DMS114 treated with DMSO at 0.1 percent for 48 hours (cell line): ENCODE results near the gene SHOX.
"Not testable (repeated sequence)": the region's sequence is repeated elsewhere in the genome, so short reads cannot be mapped to it uniquely, and the experiment has no call there.

Experiments
- DNase-seq: peaks from one replicate; lab custom pipeline; 2025; ENCODE audit not compliant: unreplicated experiment; lab: John Stamatoyannopoulos, UW

SHOX gene

DNA sequence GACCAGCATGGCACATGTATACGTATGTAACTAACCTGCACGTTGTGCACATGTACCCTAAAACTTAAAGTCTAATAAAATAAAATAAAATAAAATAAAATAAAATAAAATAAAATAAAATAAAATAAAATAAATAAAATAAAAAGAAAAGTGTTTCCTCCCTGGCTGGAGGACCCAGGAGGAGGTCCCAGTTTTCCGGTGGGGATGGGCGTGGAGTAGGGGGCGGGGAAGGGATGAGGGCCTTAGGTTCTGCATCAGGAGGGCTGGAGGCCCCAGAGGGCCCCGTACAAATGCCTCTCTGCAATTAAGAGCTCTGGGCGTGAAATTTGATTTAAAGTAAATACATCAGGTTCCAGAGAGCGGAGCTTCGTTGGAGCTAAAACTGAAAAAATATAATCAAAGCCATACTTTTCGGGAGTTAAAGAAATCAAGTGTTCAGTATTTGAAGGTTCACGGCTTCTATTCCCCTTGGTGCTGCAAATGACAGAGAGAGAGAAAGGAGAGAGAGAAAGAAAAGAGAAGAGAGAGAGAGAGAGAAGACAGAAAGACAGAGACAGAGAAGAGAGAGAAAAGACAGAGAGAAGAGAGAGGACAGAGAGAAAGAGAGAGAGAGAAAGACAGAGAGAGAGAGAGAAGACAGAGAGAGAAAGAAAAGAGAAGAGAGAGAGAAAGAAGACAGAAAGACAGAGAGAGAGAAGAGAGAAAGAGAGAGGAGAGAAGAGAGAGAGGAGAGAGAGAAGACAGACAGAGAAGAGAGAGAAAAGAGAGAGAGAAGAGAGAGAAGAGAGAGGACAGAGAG lies 8.7 kb upstream of the SHOX start:
- DNase-seq, result no peak

GRCh38 chrX:622802-623201 lies 7.8 kb upstream of the SHOX start:
- DNase-seq, result not testable (repeated sequence)

GRCh38 chrX:623268-623598 lies 7.4 kb upstream of the SHOX start:
- no peak for DNase-seq

- DNase-seq, result no peak
These were observed 6.8 kb upstream of the SHOX start for GRCh38 chrX:623599-624315.

DNA sequence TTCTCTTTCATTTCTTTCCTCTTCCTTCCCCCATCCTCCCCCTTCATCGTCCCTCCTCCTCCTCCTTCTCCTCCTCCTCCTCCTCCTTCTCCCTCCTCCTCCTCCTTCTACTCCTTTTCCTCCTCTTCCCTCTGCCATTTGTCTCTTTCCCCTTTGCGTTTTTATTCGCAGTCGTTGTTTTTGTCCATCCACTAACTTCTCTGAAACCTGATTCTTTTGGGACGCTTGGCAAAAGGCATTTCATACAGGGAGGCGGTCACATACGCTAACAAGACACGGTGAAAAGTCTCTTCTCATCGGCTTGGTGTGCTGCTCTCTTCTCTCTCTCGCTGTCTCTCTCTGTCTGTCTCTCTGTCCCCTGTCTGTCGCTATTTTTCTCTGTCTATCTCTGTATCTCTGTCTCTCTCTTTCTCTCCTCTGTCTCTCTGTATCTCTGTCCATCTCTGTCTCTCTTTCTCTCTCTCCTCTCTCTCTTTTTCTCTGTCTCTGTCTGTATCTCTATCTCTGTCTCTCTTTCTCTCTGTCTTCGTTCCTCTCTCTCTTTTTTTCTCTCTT lies 5.4 kb upstream of the SHOX start:
- DNase-seq, result no peak

- not testable (repeated sequence) for DNase-seq
These were observed 4.5 kb upstream of the SHOX start for GRCh38 chrX:626047-626446.

GRCh38 chrX:626745-627509 lies 3.7 kb upstream of the SHOX start:
- DNase-seq, result peak; percentile 4

GRCh38 chrX:627510-627981 lies 3.0 kb upstream of the SHOX start:
- DNase-seq, result no peak

GRCh38 chrX:627995-628394 lies 2.6 kb upstream of the SHOX start:
- DNase-seq, result no peak

DNA sequence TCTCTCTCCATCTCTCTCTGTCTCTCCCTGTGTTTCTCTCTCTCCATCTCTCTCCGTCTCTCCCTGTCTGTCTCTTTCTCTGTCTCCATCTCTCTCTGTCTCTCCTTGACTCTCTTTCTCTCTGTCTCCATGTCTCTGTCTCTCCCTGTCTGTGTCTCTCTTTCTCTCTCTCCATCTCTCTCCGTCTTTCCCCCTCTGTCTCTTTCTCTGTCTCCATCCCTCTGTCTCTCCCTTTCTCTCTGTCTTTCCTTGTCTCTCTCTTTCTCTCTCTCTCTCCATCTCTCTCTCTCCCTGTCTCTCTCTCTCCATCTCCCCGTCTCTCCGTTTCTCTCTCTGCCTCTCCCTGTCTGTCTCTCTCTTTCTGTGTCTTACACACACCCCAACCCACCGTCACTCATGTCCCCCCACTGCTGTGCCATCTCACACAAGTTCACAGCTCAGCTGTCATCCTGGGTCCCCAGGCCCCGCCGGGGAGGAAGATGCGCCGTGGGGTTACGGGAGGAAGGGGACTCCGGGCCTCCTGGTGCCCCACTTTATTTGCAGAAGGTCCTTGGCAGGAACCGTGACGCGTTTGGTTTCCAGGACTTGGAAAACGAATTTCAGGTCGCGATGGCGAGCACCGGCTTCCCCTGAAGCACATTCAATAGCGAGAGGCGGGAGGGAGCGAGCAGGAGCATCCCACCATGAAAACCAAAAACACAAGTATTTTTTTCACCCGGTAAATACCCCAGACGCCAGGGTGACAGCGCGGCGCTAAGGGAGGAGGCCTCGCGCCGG lies 1.2 kb upstream of the SHOX start:
- DNase-seq, result no peak

GRCh38 chrX:630007-630611 lies 482 bp upstream of the SHOX start:
- DNase-seq, result no peak

GRCh38 chrX:631802-632365 lies 1.3 kb downstream of the SHOX start:
- no peak for DNase-seq

GRCh38 chrX:632366-633042 lies 1.9 kb downstream of the SHOX start:
- no peak for DNase-seq

- DNase-seq, result no peak
These were observed 2.7 kb downstream of the SHOX start for GRCh38 chrX:633043-633984.

DNA sequence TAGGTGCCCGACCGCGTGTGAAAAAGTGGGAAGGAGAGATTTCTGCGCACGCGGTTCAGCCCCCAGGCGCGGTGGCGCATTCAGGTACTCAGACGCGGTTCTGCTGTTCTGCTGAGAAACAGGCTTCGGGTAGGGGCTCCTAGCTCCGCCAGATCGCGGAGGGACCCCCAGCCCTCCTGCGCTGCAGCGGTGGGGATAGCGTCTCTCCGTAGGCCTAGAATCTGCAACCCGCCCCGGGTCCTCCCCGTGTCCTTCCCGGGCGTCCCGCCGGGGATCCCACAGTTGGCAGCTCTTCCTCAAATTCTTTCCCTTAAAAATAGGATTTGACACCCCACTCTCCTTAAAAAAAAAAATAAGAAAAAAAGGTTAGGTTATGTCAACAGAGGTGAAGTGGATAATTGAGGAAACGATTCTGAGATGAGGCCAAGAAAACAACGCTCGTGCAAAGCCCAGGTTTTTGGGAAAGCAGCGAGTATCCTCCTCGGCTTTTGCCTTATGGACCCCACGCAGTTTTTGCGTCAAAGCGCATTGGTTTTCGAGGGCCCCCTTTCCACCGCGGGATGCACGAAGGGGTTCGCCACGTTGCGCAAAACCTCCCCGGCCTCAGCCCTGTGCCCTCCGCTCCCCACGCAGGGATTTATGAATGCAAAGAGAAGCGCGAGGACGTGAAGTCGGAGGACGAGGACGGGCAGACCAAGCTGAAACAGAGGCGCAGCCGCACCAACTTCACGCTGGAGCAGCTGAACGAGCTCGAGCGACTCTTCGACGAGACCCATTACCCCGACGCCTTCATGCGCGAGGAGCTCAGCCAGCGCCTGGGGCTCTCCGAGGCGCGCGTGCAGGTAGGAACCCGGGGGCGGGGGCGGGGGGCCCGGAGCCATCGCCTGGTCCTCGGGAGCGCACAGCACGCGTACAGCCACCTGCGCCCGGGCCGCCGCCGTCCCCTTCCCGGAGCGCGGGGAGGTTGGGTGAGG lies 3.7 kb downstream of the SHOX start:
- DNase-seq, result no peak

GRCh38 chrX:635428-636090 lies 5.0 kb downstream of the SHOX start:
- DNase-seq, result no peak
